Measurements from ENCODE around the gene NCOA1.

DNA sequence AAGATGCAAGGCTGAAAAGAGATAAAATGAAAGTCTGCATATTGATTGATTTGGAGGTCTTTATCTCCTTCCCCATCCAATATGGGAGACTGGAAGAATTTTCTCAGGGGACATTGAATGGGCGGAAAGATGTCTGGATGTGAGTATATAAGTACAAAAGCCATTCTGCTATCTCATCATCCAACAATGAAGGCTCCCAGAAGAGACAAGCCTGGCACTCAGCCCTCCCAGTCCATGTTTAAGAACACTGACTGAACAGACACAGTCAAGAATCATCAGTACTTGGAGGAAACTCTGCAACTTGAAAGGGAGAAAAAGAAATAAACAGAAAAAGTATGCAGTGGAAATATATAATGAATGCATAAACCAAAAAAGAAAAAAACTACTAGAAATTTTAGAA is 221.2 kb downstream of the NCOA1 start:
- TF ChIP-seq EZH2phosphoT487 (IDR thresholded peaks at IDR 0.05; ENCODE audit: low read depth, severe bottlenecking, unreplicated experiment): no peak
- no peak for TF ChIP-seq CTCF (IDR thresholded peaks at IDR 0.05; ENCODE audit: poor library complexity)
